Mesodermal cell (in vitro differentiated cells): Measurements from ENCODE around the gene ZC3H18.

Source experiments
- H3K27ac ChIP-seq: 2 replicates; pipeline ENCODE4 v1.7.0; 2013; ENCODE audit warnings: mild to moderate bottlenecking, low read depth, low read length, moderate library complexity; ENCODE audit not compliant: severe bottlenecking
- H3K36me3 ChIP-seq: 2 replicates; pipeline ENCODE4 v1.7.1; 2013; ENCODE audit warnings: mild to moderate bottlenecking, low read length, moderate library complexity; ENCODE audit not compliant: control insufficient read depth, insufficient read depth
- H3K4me1 ChIP-seq: one replicate; pipeline ENCODE4 v1.7.1; 2013; ENCODE audit warnings: mild to moderate bottlenecking, low read length; ENCODE audit not compliant: insufficient read depth, control insufficient read depth, poor library complexity, severe bottlenecking
- H3K4me3 ChIP-seq: 2 replicates; pipeline ENCODE4 v1.7.0; 2013; ENCODE audit warnings: low read length, control low read depth, mild to moderate bottlenecking; ENCODE audit not compliant: insufficient read depth, poor library complexity, severe bottlenecking; ENCODE audit errors: extremely low read depth
- H3K9me3 ChIP-seq: 2 replicates; pipeline ENCODE4 v1.7.1; 2013; ENCODE audit warnings: mild to moderate bottlenecking, low read length, moderate library complexity; ENCODE audit not compliant: control insufficient read depth
- WGBS, 2 experiments: methylation state at CpG; one replicate each; pipeline ENCODE4 v1.1.5; 2013; ENCODE audit warnings: missing lambda C conversion rate in 2 of 2; ENCODE audit not compliant: insufficient coverage in 2 of 2; 5-methylcytosine and 5-hydroxymethylcytosine counted together

The ZC3H18 gene

DNA sequence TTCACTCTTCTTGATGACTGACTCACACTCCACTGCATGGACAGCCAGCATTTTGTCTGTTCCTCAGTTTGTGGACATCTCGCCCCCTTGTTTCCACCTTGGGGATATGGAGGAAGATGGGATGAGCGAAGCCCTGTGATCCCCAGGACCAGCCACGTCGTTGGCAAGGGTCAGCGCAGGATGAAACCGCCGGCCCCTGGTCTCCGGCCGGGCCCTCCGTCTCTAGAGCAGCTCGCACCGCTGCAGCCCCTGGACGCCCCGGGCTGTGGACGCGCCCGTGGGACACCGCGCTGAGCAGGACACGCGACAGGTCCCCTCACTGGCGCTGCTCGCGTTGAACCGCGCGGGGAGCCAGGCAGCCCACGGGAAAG is 604 bp upstream of the ZC3H18 start:
- 3 to 5% methylated on average over 22 to 27 of the region's 28 CpGs for WGBS, 2 experiments
- H3K36me3 ChIP-seq, result peaks cover 26% of the 10 kb centered on the region
- no peaks in the 10 kb centered on the region for H3K9me3 ChIP-seq
- H3K27ac ChIP-seq, result no peak overlapping the region
- peak overlapping the region; percentile 69 for H3K4me3 ChIP-seq
- peaks cover 23% of the 10 kb centered on the region for H3K4me1 ChIP-seq

DNA sequence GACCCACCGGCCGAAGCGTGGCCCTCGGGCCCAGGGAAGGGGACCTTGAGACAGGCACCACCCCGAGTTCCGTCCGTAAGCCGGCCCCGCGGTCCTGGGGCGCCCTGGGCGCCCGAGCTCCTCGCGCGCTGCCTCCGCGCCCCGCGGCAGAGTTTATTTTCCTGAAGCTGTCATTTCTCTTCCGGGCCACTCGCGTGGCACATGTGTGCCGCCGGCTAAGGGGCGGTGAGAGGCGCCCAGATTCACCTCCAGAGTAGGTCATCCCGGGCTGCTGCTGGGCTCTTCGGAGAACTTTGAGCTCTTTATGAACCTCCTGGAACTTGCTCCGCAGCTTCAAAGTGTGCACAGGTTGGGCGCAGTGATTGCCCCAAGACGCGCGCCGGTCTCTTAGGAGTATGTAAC is 489 bp downstream of the ZC3H18 start:
- Histone ChIP-seq H3K27ac (no peak overlapping the region), H3K9me3 (no peaks in the 10 kb centered on the region), H3K36me3 (peaks cover 34% of the 10 kb centered on the region), H3K4me1 (peaks cover 23% of the 10 kb centered on the region), H3K4me3 (peak overlapping the region; percentile 69)
- 0% methylated on average over 30 of the region's 35 CpGs for WGBS, 2 experiments

GRCh38 chr16:88575251-88575650 is 5.0 kb downstream of the ZC3H18 start:
- H3K36me3 ChIP-seq, result peaks cover 77% of the 10 kb centered on the region

GRCh38 chr16:88576307-88576706 is 6.1 kb downstream of the ZC3H18 start:
- H3K9me3 ChIP-seq, result no peaks in the 10 kb centered on the region
- WGBS, 2 experiments, result 97 to 98% methylated on average over 13 of the region's 13 CpGs
- peaks cover 2% of the 10 kb centered on the region for H3K4me1 ChIP-seq
- H3K27ac ChIP-seq, result no peak overlapping the region
- peaks cover 87% of the 10 kb centered on the region for H3K36me3 ChIP-seq
- H3K4me3 ChIP-seq, result no peak overlapping the region

More at GRCh38 chr16:88575251-88575650, 5.0 kb downstream of the ZC3H18 start:
- Histone ChIP-seq H3K9me3 (no peaks in the 10 kb centered on the region), H3K4me1 (peaks cover 7% of the 10 kb centered on the region), H3K4me3 (no peak overlapping the region), H3K27ac (no peak overlapping the region)
- 94 to 100% methylated on average over 7 of the region's 11 CpGs for WGBS, 2 experiments

- H3K4me1 ChIP-seq, result no peaks in the 10 kb centered on the region
- H3K9me3 ChIP-seq, result no peaks in the 10 kb centered on the region
- WGBS, 2 experiments, result 97% methylated on average over 17 to 20 of the region's 20 CpGs
- H3K4me3 ChIP-seq, result no peak overlapping the region
- H3K27ac ChIP-seq, result no peak overlapping the region
- H3K36me3 ChIP-seq, result peaks cover 85% of the 10 kb centered on the region
These were observed 7.0 kb downstream of the ZC3H18 start for GRCh38 chr16:88577166-88577565.

GRCh38 chr16:88578446-88579313 is 8.5 kb downstream of the ZC3H18 start:
- Histone ChIP-seq H3K36me3 (peaks cover 82% of the 10 kb centered on the region), H3K4me1 (no peaks in the 10 kb centered on the region), H3K9me3 (no peaks in the 10 kb centered on the region), H3K27ac (no peak overlapping the region), H3K4me3 (no peak overlapping the region)
- WGBS, 2 experiments, result 94% methylated on average over 22 to 26 of the region's 26 CpGs

GRCh38 chr16:88580371-88580770 is 10.2 kb downstream of the ZC3H18 start:
- H3K4me1 ChIP-seq, result no peaks in the 10 kb centered on the region
- WGBS, 2 experiments, result 97% methylated on average over 14 to 16 of the region's 16 CpGs
- H3K27ac ChIP-seq, result no peak overlapping the region
- peaks cover 73% of the 10 kb centered on the region for H3K36me3 ChIP-seq
- no peaks in the 10 kb centered on the region for H3K9me3 ChIP-seq
- no peak overlapping the region for H3K4me3 ChIP-seq

- Histone ChIP-seq H3K9me3 (no peaks in the 10 kb centered on the region), H3K27ac (no peak overlapping the region), H3K4me1 (no peaks in the 10 kb centered on the region), H3K36me3 (peaks cover 74% of the 10 kb centered on the region), H3K4me3 (no peak overlapping the region)
- 100% methylated on average over 3 of the region's 4 CpGs; no CpG with 5 or more reads in 1 of the 2 experiments for WGBS, 2 experiments
These were observed 10.8 kb downstream of the ZC3H18 start for GRCh38 chr16:88581033-88581432.

- Histone ChIP-seq H3K9me3 (no peaks in the 10 kb centered on the region), H3K36me3 (peaks cover 73% of the 10 kb centered on the region), H3K4me3 (no peak overlapping the region), H3K4me1 (no peaks in the 10 kb centered on the region), H3K27ac (no peak overlapping the region)
- 86% methylated on average over 10 to 13 of the region's 14 CpGs for WGBS, 2 experiments
These were observed 12.8 kb downstream of the ZC3H18 start for GRCh38 chr16:88582912-88583575.

GRCh38 chr16:88584676-88585075 is 14.5 kb downstream of the ZC3H18 start:
- H3K4me1 ChIP-seq, result no peaks in the 10 kb centered on the region
- H3K9me3 ChIP-seq, result no peaks in the 10 kb centered on the region
- peaks cover 74% of the 10 kb centered on the region for H3K36me3 ChIP-seq
- no peak overlapping the region for H3K4me3 ChIP-seq
- WGBS, 2 experiments, result 86% methylated on average over 3 of the region's 6 CpGs; no CpG with 5 or more reads in 1 of the 2 experiments
- H3K27ac ChIP-seq, result no peak overlapping the region

GRCh38 chr16:88585269-88585668 is 15.1 kb downstream of the ZC3H18 start:
- H3K36me3 ChIP-seq, result peaks cover 74% of the 10 kb centered on the region
- H3K9me3 ChIP-seq, result no peaks in the 10 kb centered on the region
- no peak overlapping the region for H3K27ac ChIP-seq
- 96 to 100% methylated on average over 7 to 8 of the region's 8 CpGs for WGBS, 2 experiments
- no peak overlapping the region for H3K4me3 ChIP-seq
- no peaks in the 10 kb centered on the region for H3K4me1 ChIP-seq
